ENCODE data around the gene ABL2. TPM values are rescaled to one million over a fixed set of nuclear protein-coding genes. Genes with fewer than 3 reads are reported as not detected.

ABL2 gene
- total and polyA plus RNA-seq, 9 of the 15 experiments (the other 6 are each of a cell fraction or from before 2014, with no cell fraction given) = 1.4 to 15.0 (median 8.6) TPM

DNA sequence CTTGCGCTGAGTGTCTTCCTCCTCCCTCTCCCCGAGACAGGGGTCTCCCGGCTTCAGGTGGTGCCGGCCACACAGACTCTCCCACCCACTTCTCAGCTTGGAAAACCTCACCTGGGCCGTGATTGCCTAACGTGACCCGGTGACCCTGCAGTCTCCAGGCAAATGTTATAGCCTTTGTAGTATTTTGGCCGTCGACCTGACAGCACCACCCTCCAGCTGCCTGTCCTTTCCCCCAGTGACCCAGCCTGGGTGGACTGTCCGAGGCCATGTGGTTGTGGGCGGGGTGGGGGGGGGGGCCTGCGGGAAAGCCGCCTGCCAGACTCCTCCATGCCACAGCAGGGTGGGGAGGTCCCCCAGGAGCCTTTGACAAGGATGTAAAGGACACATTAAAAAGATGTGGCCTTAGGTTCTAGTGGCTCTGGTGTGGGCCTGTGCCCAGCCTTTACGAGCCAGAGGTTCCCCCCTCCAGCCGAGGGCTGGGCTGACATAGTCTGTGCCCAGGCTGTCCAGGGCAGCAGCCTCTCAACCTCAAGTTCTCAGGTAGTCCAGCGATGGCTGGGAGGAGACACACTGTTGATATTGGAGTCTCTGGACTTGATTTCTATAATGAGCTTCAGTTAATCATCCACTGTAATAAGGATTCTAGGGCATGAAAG lies 139.5 kb downstream of the ABL2 start:
- CTCF ChIA-PET (ENCODE audit: low intra/inter-chr PET ratio) = no interaction called here

More for the DNA sequence above, 139.5 kb downstream of the ABL2 start:
- no peak overlapping the region for H2AFZ ChIP-seq (ENCODE audit: low read depth, low read length)
- DNase-seq (ENCODE audit: extremely low read depth in 1 of 4, low spot score in 3 of 4) (no peak), FAIRE-seq (no peak), ATAC-seq (no peak)
- no TSS peak for BruUV-seq (replicated peaks)
- H3K79me2 ChIP-seq (ENCODE audit: control insufficient read depth, insufficient read depth, low read length) = peaks cover 2% of the 10 kb centered on the region; the same call in 1 of the 3 replicates
- H3K9me3 ChIP-seq (replicated peaks; ENCODE audit: control insufficient read depth, insufficient read depth, low read depth, low read length) = no peaks in the 10 kb centered on the region
- peaks cover 91% of the 10 kb centered on the region for H3K36me3 ChIP-seq (ENCODE audit: control insufficient read depth, insufficient read depth, low read length)
- H4K20me1 ChIP-seq (replicated peaks; ENCODE audit: control insufficient read depth, insufficient read depth, low read length) = no peaks in the 10 kb centered on the region
- no peak overlapping the region for H3K27ac ChIP-seq (ENCODE audit: extremely low read depth, low read depth, low read length)
- WGBS (ENCODE audit: insufficient coverage, low coverage, missing lambda C conversion rate) = 81% methylated on average over 9 of the region's 16 CpGs
- TF ChIP-seq, protein P1, sequence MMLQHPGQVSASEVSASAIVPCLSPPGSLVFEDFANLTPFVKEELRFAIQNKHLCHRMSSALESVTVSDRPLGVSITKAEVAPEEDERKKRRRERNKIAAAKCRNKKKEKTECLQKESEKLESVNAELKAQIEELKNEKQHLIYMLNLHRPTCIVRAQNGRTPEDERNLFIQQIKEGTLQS (IDR thresholded peaks at IDR 0.05) = no peak
- TF ChIP-seq, protein P1 (CRISPR knock-in tag; conservative IDR thresholded peaks at IDR 0.05) = no peak
- peak; percentile 27 for TF ChIP-seq RBM22 (IDR thresholded peaks at IDR 0.05; ENCODE audit: low read depth, low read length, poor library complexity, severe bottlenecking)
- peak; percentile 6; the same call in 1 of the 2 replicates for TF ChIP-seq POLR2G (IDR thresholded peaks at IDR 0.05; ENCODE audit: low read depth, low read length)
- TF ChIP-seq STAG1 (CRISPR knock-in tag; IDR thresholded peaks at IDR 0.05; ENCODE audit: borderline replicate concordance) = 0 out of 2 replicates have a peak, but pooled peaks have one; percentile 12
- TF ChIP-seq RBFOX2 (IDR thresholded peaks at IDR 0.05; ENCODE audit: low read depth, low read length) = 0 out of 2 replicates have a peak, but pooled peaks have one; percentile 8
- no peak overlapping the region for H3K4me2 ChIP-seq (ENCODE audit: insufficient read depth, low read length)
- H3K27me3 ChIP-seq (ENCODE audit: control insufficient read depth in 2 of 2, insufficient read depth in 2 of 2, low read length in 2 of 2) = no peaks in the 10 kb centered on the region
- H3K4me3 ChIP-seq = no peak overlapping the region
- H3K4me1 ChIP-seq (replicated peaks in 1 of 2; ENCODE audit: control insufficient read depth in 2 of 2, insufficient read depth in 2 of 2, low read length in 2 of 2) = peaks cover 0 to 11% of the 10 kb centered on the region in 2 experiments; a peak in 2 of 5 replicates
- H3K9ac ChIP-seq (ENCODE audit: insufficient read depth in 1 of 2, low read depth in 2 of 2, low read length in 2 of 2) = peak overlapping the region in 1 of 2 experiments; percentile 65; a peak in 2 of 4 replicates
- POLR2A ChIA-PET = interaction anchor here (0.8 to 1.4 kb wide), 4 partner anchors 16 to 276 kb away, joined by 3 read pairs; partner anchors contain the start of gene AXDND1
- in situ Hi-C loops (cut with MboI) (loop anchor here (10.0 kb wide), 1 partner anchor 275 kb away; the partner anchor contains the start of gene AXDND1), intact Hi-C loops (cut with micrococcal nuclease) (loop anchor here (10.0 kb wide), 1 partner anchor 725 kb away; no protein-coding TSS in a partner anchor)
- H3K9me1 ChIP-seq (ENCODE audit: control insufficient read depth, insufficient read depth, low read length) = no peaks in the 10 kb centered on the region
